Activated CD4-positive, alpha-beta T cell treated with anti-CD3 and anti-CD28 coated beads for 24 hours (primary cell): ENCODE data around the gene NCS1.

Experiments used
- DNase-seq, 2 donors: peaks; one replicate each; pipeline ENCODE4 v3.0.0-alpha.2; 2020; ENCODE audit warnings: low read depth in 2 of 2

NCS1 gene

DNA sequence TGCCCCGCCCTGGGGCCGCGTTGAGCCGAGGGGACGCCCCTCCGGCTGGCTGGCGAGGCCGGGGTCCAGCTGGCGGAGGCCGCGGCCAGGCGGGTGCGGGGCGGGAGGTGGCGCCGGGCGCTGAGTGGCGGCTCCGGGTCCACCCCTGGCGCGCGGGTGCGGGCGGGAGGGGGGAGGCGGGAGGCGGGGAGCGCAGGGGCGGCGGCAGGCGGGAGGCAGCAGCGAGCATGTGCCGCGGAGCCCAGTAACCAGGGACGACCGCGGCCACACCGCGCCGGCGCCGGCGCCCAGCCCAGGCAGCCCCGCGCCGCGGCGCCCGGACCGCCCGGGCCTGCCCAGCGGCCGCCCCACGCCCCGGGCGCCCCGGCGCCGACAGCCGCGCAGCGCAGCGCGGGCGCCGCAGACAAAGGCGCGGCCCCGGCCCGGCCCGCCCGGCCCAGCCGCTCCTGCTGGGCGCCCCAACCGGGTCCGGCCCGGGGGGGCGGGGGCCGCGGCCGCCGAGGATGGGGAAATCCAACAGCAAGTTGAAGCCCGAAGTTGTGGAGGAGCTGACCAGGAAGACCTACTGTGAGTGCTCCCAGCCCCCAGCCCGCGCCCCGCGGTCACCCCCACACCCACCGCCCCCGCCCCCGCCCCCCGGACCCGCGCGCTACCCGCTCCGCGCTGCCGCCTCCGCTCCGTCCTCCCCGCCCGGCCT is at the start of gene NCS1:
NCS1 (plus strand) TSS at position 244 of the 697 bp plus-strand sequence; CDS start at position 504, 260 bp downstream.
- DNase-seq, result peak; percentile 28 to 47

- no peak for DNase-seq
Measured at GRCh38 chr9:130122456-130122855, 49.7 kb upstream of the NCS1 start.

GRCh38 chr9:130124085-130124860 is 47.9 kb upstream of the NCS1 start:
- DNase-seq, result no peak

DNA sequence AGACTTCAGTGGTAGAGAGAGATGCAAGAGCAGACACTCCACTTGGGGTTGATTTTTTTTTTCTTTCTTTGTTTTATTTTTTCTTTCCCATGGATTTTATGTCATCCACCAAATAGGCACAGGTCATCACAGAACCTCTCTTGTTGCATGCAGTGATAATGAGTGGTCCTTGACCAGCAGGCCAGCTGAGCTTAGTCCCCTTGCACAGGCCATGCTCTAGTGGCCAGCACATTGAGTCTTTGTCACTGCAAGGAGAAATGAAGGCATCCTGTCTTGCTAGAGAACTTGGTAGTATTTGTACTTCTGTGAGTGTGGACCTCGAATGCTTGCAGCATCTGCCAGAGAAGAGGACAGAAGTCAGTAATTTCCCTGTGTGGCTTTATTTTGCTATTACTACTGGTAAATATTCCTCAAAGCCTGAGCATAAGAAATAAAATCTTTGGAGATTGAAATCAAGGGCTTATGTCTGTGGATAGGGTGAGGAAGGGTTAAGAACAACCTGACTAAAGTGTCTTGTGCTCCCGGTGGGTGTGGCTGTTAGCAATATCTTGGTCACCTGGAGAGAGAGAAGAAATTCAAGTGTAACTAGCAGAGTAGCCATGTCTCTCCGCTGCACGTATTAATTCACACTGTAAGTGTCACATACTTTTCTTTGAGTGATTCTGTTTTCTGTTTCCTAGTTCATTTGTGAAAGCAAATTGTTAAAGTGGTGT is 45.3 kb upstream of the NCS1 start:
- DNase-seq, result no peak

GRCh38 chr9:130128251-130128650 is 44.0 kb upstream of the NCS1 start:
- DNase-seq, result peak; percentile 27 to 54

DNA sequence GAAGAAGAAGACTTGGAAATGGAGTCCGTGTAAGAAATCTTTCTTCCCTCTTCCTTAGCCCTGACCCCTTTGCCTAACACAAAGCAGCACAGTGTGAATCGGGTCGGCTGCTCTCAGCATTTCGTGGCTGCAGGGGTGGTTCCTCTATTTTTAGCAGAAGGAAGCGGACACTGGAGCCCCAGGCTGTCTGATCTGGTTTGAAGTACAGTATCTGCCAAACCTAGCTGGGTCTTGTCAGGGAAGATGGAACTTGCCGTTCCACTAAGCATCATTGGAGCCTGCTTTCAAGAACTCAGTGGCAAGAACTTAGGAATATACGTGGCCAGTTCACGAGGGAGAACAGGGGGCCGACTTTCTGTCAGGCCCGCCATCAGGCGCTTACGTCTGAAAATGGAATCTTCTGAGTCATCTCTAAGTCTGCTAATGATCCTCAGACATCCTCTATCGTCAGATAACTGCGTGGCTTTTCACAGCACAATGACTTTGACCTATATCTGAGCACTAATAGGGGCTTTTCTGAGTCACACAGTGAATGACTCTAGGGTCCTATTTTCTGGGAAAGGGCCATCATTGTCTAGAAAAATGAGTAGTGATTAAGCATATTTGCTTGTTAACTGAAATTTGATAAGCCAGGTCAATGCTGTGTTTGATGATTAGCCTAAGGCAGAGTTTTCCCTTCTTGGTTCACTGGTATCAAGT is 43.3 kb upstream of the NCS1 start:
- peak; percentile 20 to 28 for DNase-seq

DNA sequence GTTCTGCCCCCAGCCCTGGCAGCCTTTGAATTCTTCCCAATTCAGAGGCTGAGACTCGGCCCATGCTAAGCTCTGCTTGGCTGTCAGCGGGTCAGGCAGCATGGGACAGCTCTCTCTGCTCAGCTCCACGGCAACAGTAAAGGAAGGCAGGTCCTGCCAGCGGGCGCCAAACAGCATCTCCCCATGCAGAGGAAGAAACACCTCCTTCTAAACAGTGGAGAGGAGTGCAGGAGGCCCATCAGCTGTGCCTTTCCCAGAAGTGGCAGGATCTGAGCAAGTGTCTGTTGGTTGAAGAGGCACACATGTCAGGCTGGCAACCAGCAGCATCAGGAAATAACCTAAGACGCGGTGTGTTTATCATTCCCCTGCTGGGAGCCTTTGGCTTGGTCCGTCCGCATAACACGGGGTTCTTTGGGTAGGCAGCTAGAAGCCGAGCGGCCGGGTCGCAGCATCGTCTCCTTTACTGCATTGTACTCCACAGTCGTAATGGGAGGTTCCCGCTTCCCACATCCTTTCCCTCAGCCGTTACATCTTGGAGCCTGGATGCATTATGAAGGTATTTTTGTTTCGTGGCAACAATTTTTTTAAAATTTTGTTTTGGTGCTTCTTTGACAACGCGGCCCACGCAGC is 42.7 kb upstream of the NCS1 start:
- DNase-seq, result no peak

DNA sequence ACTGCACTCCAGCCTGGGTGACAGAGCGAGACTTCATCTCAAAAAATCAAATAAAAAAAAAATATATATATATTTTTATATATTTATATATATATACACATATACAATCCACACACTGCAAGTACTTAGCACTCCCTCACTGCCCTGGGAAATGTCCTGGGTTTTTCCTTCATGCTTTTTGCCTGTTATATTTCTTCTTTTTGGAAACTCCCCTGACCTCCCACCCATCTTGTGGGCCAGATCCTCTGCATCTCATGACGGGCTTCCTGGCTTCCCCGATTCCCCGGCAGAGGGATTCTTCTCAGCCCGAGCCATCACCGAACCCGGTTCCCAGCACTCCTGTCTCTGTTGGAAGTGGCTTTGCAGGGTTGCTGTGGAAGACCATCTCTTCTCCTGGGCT is 39.5 kb upstream of the NCS1 start:
- no peak for DNase-seq

DNA sequence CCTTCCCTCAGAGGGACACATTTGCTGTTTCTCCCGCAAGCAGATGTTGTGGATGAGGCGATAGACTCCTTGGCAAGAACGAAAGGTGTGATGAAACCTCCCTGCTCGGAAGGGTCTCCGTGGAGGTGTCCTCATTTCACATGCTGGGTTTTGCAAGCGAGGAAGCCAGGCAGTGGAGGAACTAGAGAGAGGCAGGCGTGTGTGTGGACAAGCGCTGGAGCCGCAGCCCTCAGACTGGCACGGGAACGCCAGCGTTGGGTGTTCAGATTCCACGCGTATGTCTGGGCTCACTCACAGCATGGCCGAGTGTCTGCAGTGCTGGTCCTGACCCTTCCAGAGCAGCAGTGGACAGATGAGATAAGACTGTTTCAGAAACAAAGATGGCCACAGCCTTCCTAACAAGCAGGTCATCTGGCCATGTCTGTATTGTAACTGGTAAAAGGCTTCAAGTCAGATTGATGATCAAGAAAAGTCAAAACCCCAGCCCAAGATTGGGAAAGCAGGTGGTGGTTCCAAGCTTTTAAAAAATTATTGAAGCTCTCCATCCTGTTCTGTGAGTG is 35.0 kb upstream of the NCS1 start:
- no peak for DNase-seq

DNA sequence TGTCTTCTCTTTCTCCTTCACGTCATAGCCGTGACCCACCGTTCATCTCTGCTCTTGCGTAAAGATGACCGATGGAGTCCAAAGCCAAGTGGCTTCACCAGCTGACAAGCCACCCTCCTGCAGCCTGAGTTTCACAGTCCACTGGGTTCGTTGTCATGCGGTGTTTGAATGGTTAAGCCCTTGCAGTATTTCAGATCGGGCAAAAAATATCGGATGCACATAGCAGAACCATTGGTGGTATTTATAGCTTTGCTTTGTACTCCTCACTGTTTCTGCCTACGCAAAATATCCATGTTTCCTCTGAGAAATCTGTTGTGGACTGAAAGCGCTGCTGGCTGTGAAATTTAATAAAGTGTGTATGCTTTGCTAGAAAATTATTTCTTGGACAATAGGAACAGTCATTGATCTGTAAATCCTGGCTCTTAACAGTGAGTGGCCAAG is 34.5 kb upstream of the NCS1 start:
- DNase-seq, result no peak

GRCh38 chr9:130138171-130138653 is 34.0 kb upstream of the NCS1 start:
- no peak for DNase-seq

- no peak for DNase-seq
Measured at GRCh38 chr9:130138791-130139190, 33.4 kb upstream of the NCS1 start.

DNA sequence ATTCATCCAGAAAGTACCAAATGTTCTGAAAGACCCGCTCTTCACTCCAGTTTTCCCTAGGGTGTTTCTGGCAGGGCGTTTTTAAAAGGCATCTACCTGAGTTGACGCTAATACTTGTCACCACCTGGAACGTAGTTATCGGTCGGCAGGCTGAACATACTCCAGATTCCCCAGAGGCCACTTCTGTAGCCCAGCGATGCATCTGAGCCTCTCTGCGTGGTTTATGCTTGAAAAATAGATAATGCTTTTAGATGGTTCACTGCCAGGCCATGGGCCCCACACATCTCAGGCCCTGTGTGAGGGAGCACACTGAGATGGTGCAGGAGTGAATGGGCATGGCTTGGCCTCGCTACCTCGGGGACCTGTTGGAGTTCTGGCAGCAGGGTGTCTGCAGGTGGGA is 33.0 kb upstream of the NCS1 start:
- no peak for DNase-seq

- DNase-seq, result peak in 1 of 2 donors; percentile 13
Measured at GRCh38 chr9:130140706-130141105, 31.5 kb upstream of the NCS1 start.

- no peak for DNase-seq
Measured at GRCh38 chr9:130142056-130142455, 30.1 kb upstream of the NCS1 start.

DNA sequence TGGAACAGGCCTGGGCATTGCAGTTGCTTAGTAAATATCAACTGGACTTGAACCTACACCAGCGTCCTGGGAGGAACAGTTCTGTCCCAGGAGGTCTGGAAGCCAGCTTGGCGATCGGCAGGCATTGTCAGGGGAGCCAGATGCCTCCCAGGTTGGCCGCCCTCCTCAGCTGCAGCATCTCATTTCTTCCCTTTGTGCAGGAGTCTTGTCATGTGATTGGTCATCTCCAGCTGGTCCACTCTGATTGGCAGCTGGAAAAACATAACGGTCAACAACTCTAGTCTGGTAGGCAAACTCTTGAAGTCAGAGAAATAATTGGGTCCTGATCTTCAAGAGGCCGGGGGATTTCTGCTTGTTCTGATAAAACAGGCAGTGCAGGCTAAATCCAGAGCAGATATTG is 29.6 kb upstream of the NCS1 start:
- DNase-seq, result no peak

DNA sequence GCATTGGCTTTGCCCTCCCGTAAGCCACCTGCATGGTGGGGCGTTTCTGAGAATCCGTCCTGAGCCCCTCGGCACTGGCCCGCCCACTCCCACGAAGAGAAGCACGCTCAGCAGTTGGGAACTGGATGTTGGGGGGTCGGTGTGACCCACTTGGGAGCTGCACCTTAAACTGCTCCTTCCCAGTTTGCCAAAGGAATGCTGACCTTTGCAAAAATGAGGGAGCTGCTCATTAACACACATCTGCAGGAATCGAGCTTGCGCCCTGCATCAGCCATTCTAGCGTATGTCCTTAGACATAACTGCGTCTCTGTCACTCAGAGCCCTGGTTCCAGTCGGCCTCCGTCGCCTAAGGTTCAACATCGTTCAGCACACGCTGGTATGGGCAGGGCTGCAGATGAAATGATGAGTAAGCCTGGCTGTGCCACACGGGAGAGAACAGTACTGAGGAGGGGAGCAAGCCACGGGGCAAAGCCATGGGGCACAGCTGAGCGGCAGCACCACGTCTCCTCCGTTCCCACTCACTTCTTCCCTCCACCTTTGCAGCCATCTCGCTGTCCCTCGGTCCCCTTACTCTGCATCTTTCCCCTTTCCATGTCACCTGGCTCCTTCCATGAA is 28.8 kb upstream of the NCS1 start:
- no peak for DNase-seq

- no peak for DNase-seq
Measured at GRCh38 chr9:130143958-130144366, 28.2 kb upstream of the NCS1 start.

GRCh38 chr9:130144703-130145102 is 27.5 kb upstream of the NCS1 start:
- no peak for DNase-seq

DNA sequence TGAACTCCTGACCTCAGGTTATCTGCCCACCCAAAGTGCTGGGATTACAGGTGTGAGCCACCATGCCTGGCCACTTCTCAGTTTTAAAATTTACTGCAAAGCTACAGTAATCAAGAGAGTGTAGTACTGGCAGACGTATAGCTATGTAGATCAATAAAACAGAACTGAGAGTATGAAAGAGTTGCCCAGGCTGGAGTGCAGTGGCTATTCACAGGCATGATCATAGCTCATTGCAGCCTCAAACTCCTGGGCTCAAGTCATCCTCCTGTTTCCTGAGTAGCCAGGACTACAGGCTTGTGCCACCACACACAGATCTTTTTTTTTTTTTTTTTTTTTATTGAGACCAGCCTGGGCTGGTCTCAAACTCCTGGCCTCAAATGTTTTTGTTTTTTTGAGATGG is 26.5 kb upstream of the NCS1 start:
- DNase-seq, result no peak

GRCh38 chr9:130147198-130147597 is 25.0 kb upstream of the NCS1 start:
- no peak for DNase-seq
